Stimulated activated CD4-positive, alpha-beta T cell treated with anti-CD3 and anti-CD28 coated beads, Interleukin-4, amount 100 ng/mL, for 1 hour (primary cell): ENCODE measurements around the gene ATP11A.
"Not testable (repeated sequence)": the region's sequence is repeated elsewhere in the genome, so short reads cannot be mapped to it uniquely, and the experiment has no call there.

Experiments used
- DNase-seq: peaks from one replicate; pipeline ENCODE4 v3.0.0-alpha.2; 2020

The ATP11A gene

DNA sequence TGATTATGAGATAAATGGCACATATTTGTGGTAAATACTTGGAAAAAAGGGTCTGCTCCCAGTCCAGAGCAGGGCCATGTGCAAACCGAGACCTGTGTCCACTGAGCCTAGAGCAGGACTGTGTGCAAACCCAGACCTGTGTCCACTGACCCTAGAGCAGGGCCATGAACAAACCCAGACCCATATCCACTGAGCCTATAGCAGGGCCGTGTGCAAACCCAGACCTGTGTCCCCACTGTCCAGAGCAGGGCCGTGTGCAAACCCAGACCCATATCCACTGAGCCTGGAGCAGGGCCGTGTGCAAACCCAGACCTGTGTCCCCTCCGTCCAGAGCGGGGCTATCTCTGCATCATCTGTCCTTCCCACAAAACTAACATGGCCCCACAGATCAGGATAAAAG is 136.0 kb downstream of the ATP11A start:
- no peak for DNase-seq

DNA sequence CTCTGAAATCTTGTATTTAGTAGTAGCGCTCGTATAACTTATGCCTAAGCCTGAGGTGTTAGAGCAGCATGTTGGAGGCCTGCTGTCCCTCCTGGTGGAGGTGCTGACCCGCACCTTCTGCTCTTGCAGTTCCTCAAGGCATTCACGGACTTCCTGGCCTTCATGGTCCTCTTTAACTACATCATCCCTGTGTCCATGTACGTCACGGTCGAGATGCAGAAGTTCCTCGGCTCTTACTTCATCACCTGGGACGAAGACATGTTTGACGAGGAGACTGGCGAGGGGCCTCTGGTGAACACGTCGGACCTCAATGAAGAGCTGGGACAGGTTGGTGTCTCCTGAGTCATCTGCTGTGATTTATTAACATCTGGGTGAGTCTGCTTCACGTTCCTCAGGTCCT is 136.7 kb downstream of the ATP11A start:
- no peak for DNase-seq

DNA sequence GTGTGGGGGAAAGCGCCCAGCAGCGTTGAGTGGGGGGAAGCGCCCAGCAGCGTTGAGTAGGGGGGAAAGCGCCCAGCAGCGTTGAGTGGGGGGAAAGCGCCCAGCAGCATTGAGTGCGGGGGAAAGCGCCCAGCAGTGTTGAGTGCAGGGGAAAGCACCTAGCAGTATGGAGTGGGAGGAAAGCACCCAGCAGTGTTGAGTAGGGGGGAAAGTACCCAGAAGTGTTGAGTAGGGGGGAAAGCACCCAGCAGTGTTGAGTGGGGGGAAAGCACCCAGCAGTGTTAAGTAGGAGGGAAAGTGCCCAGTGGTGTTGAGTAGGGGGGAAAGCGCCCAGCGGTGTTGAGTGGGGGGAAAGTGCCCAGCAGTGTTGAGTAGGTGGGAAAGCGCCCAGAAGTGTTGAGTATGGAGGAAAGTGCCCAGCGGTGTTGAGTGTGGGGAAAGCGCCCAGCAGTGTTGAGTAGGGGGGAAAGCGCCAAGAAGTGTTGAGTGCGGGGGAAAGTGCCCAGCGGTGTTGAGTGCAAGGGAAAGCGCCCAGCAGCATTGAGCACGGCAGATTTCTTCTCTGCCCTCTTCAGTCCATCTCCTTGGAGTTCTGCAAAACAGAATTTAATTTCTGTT is 138.4 kb downstream of the ATP11A start:
- DNase-seq: no peak

DNA sequence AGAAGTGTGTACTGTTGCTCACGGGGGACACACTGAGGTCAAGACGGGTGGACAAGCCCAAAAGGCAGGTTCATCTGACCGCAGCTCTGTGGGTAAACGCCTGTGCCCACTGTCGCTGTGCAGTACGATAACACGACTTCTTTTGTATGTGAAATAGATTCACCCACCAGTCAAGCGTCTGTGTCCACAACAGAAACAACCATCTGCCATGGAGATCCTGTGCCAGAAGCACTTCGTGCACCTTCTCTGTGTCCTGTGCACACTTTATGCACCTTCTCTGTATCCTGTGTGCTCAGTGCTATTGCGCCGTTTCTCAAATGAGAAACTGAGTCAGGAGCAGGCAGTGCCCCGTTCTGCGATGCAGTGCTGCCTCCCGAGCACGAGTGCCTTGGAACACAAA is 138.9 kb downstream of the ATP11A start:
- DNase-seq: no peak

DNA sequence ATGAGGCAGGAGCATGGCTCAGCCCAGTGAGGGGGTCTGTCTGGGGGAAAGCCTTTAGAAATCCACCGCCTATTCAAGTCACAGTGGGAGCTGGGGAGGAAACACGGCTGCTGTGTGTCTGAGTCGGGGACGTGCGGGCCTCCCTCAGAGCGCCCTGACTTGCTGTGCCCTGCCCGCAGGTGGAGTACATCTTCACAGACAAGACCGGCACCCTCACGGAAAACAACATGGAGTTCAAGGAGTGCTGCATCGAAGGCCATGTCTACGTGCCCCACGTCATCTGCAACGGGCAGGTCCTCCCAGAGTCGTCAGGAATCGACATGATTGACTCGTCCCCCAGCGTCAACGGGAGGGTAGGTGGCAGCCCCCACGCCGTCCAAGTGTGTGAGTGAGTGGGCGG is 141.4 kb downstream of the ATP11A start:
- no peak for DNase-seq

DNA sequence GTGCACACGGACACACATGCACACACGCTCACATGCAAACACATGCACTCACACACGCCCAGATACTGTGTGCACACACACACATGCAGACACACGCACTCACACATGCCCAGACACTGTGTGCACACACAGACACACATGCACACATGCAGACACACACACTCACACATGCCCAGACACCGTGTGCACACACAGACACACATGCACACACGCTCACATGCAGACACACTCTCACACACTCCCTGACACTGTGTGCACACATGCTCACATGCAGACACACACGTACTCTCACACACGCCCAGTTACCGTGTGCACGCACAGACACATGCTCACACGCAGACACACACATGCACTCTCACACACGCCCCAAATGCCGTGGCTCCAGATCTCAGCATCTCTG is 142.0 kb downstream of the ATP11A start:
- DNase-seq: no peak

DNA sequence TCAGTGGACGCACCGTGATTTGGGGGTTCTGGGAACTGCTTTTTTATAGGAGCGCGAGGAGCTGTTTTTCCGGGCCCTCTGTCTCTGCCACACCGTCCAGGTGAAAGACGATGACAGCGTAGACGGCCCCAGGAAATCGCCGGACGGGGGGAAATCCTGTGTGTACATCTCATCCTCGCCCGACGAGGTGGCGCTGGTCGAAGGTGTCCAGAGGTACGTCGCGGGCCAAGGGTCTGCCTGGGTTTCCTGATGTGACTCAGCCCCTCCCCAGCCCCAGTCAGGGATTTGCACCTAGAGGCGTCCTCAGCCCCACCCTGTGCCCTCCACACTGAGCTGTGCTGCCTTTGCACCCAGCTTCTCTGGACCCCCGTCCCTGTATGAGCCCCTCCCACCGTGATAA is 143.0 kb downstream of the ATP11A start:
- DNase-seq: no peak

DNA sequence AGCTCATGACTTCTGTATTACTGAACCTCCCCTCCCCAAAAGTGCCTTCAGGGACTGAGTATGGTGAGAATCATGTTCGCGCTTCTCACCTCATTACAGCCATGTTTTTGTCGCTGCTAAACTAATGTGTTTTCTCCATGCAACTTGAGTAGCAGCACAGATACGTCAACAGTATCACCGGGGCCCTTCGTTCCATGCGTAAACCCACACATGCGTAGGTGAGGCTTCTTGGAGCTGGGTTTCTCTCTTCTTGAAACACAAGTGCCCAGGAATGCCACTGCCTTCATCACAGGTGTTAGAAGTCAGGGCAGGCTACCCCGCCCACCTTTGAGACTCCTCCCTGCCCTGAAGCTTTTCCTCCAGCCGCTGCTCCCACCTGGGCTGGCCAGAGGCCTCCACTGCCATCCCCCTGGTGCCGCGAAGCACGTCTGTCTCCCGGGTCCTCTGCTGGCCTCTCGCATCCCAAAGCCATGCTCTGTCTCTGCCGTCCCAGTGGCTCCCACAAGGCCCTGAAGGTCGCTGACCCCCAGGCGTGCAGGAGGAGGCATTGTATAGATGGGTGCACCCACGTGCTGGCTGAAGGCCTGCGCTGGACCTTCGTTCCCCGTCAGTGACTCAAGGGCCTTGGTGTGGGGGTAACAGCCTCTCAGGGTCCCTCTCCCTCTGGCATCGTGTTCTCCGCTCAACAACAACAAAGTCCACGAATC is 143.9 kb downstream of the ATP11A start:
- no peak for DNase-seq

DNA sequence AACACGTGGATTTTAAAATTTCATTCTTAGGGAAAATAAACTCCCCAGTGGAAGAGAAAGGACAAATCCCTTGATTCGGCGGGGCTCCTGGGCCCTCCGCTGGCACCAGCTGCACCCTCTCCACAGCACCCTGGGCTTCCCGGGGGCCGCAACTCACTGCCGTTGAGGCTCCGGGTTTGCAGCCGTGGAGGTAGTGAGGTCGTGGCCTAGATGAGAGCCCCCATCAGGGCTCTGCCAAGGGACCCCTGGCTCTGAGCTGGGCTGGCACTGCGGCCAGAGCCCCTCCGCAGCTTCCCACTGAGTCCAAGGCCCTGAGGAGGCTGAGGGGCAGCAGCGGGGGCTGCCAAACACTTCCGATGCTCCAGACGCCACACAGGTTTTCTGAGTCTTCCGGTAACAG is 145.5 kb downstream of the ATP11A start:
- no peak for DNase-seq

DNA sequence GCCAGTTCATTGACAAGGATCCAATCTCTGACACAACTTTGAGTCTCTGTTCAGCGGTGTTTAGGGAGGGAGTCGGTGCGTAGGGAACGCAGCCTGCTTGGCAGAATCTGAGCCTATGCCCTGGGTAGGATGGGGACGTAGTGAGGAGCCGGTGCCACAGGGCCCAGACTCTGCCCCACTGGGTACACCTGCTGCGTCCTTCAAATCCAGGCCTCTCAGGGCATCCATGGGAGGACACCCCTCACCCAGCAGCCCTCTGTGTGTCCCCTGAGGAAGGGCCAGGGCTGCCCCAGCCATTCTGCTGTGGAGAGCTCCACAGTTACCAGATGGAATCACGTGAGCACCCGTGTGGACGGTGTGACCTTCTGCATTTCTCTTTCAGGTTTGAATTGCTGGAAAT is 146.0 kb downstream of the ATP11A start:
- DNase-seq: no peak

DNA sequence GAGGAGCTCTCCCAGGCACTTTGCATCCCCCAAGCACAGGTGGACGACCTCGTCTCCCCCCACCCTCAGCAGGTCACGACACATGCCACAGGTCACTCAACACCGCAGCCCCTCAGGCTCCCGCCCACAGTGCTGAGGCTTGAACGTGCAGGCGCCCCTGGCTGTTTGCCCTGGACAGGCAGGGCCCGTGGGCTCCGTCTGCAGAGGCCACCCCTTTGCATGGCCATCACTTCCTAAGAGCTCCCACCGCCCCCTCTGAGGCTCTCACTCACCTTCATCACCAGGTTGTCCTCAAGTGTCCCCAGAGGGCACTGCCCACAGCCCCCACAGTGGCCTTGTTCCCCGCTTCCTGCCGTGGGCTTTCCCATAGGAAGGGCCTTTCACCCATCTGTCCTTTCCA is 147.1 kb downstream of the ATP11A start:
- DNase-seq: no peak

DNA sequence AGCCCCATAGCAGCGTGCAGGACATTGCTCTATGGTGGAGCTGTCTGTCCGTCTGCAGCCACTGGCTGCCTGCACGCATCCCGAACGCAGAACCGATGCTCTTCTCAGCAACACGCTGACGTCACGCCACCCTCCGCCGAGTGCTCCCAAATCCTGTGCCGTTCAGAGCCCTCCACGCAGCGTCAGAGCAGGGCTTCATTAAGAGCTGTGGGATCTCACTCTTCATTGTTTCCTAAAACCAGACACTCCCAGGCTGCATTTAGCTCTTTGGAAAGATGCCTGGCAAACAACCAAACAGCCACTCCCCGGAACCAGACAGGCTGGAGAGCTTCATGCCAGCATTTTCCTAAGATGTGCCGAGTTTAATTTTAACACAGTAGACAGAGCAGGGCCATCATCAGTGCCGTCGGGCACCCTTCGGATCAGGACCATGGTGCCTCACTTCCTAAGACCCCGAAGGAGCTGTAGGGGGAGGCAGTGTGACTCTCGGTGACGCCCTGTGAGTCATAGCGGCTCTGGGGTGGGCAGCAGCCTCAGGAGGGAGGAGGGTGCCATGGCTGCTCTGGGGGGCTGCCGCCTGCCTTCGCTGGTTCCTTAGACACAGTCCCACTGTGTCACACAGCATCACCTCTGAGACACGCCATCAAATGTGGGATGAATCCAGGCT is 147.7 kb downstream of the ATP11A start:
- no peak for DNase-seq

DNA sequence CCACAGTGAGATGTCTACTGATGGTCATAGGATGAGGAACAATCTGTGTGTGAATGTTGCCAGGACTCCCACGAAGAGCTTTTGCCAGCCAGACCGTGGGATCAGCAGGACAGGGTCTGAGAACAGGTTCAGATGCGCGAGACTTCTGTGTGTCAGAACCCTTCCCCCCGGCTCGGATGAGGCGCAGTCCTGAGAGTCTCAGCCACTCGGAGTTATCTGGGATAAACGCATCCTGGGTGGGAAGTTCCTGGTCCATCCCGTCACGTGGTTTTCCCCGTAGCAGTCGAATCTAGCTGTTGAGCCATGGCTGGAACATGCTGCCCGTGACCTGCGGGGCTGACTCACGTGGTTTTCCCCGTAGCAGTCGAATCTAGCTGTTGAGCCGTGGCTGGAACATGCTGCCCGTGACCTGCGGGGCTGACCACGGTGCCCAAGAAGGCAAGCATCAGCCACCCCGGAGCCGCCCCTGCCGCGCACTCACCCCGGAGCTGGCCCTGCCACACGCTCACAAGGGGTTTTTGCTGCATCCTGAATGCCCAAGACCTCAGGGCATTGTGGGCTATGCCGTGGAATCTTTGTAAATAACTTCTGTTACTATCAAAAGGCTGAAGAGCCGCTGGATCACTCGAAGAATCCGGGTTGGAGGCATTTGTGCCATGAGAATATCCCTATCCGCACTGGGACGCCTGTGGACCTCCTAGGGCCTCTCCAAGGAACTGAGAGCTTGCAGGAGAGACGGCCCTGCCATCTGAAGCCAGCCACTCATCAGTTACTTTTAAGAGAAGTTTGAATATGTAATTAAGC is 148.4 kb downstream of the ATP11A start:
- no peak for DNase-seq

DNA sequence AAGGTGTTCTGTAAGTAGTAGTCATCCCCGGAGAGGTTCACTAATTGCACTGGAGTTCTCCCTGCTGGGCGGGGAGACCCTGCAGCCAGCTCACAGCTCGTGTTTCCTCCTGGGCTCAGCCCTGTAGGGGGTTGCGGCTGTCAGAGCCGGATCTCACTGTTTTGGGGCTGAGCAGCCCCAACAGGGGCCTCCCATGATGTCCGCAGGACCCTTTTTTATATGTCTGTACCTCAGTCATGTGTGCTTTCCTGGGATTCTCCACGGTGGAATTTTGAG is 148.9 kb downstream of the ATP11A start:
- no peak for DNase-seq

DNA sequence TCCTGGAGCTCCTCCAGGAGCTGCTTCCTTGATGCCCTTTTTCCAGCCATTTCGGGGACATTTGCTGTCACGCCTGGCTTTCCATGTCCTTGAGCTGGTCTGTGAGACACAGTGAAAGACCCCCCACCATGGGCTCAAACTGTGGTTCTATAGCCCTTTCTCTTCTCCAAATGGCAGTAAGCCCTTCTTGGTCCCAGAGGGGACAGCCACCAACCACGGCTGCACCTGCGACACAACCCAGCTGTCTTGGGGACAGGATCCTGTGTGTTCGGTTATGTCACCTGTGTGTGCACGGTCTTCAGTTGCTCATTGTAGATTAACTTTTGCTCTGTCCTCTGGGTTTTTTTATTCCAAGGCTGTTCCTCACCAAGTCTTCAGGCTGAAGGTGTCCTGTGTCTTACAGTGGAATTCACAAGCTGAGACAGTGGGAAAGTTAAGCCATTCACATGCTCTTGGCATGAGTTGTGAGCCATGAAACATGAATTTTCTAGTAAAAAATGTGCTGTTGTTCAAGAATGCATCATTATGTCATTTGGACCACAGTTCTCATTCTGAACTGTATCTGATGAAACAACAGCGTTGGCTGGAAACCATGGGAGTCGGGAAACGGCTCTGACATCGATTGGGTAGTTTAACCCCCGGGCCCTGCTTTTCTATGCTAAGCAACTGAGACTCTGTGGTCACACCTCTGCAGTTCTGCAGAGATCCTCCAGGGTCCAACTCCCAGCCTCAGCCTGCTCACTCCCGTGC is 149.7 kb downstream of the ATP11A start:
- no peak for DNase-seq

DNA sequence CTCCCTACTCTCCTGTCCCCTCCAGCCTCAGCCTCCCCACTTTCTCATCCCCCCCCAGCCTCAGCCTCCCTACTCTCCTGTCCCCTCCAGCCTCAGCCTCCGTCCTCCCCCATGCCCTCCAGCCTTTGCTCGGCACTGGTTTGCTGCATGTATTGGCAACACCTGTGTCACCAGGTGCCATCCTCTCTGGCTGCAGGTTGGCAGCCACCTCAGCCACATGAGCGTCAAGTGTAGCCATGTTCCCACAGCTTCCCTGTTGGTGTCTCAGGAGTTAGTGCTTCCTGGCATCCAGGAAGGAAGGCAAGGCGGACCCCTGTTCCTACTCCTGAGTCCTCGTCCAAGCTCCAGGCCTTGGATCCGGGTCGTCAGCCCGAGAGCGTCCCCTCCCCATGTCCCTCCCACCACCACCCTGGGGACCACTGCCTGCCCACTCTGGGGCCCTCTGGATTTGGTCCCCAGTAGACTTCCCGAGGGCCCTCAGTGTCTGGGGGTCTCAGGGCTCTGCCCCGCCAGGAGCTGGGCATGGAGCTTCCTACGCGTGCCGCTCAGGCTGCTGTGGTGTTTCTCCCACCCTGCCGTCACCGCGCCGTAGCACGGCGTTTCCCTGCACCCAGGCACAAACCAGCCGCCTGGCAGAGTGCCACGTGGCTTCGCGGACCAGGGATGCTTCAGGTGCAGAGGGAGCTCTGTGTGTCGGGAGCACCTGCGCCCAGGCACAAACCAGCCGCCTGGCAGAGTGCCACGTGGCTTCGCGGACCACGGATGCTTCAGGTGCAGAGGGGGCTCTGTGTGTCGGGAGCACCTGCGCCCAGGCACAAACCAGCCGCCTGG is 150.8 kb downstream of the ATP11A start:
- no peak for DNase-seq

DNA sequence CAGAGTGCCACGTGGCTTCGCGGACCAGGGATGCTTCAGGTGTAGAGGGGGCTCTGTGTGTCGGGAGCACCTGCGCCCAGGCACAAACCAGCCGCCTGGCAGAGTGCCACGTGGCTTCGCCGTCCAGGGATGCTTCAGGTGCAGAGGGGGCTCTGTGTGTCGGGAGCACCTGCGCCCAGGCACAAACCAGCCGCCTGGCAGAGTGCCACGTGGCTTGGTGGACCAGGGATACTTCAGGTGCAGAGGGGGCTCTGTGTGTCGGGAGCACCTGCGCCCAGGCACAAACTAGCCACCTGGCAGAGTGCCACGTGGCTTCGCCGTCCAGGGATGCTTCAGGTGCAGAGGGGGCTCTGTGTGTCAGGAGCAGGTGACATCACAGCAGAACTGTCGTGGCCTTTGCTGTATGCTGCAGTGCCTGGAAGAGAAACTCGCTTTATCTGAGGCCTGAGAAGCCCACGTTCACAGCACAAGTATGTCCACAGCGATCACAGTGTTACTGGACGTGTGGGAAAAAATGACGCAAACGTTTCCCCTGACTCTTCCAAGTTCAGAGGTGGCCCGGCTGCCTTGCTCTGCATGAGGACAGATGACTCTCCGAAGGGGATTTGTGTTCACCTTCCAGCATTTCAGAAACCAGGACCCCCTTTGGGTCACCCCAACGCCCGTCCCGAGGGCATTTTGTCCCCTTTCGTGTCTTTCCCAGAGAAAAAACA is 151.6 kb downstream of the ATP11A start:
- DNase-seq: not testable (repeated sequence)

DNA sequence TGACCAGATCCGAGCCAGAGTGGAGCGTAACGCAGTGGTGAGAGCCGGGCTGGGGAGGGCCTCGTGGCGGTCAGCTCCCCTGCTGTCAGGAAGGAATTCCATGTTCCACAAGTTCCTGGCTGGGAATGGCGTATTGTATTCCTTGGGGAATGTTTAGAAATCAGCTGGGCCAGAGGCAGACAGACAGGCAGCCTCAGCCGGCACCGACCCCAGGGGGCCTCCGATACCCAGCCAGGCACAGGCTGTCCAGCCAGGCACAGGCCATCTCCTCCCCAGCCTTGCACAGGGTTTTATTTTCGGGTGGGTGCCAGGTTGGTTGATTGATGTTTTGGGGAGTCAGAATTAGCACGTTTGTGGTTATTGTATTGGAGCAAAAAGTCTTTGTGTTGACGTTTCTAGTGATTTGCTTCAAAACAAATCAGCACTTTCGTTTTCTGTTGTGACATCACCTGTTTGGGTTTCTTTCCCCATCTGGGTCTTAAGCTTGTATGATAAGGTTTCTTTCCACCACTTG is 152.6 kb downstream of the ATP11A start:
- no peak for DNase-seq

DNA sequence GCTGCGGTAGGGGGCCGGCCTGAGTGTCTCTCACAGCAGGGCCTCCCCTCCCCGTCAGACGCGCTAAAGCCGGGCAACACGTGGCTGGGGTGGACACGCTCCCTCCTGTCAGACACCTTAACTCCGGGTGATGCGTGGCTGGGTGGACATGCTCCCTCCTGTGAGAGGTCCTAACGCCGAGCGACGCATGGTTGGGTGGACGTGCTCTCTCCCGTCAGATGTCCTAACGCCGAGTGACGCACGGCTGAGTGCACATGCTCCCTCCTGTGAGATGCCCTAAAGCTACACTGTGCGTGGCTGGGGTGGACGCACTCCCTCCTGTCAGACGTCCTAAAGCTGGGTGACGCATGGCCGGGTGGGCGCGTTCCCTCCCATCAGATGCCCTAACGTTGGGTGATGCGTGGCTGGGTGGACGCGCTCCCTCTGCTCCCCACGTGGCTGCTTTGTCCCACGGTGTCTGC is 153.1 kb downstream of the ATP11A start:
- no peak for DNase-seq

DNA sequence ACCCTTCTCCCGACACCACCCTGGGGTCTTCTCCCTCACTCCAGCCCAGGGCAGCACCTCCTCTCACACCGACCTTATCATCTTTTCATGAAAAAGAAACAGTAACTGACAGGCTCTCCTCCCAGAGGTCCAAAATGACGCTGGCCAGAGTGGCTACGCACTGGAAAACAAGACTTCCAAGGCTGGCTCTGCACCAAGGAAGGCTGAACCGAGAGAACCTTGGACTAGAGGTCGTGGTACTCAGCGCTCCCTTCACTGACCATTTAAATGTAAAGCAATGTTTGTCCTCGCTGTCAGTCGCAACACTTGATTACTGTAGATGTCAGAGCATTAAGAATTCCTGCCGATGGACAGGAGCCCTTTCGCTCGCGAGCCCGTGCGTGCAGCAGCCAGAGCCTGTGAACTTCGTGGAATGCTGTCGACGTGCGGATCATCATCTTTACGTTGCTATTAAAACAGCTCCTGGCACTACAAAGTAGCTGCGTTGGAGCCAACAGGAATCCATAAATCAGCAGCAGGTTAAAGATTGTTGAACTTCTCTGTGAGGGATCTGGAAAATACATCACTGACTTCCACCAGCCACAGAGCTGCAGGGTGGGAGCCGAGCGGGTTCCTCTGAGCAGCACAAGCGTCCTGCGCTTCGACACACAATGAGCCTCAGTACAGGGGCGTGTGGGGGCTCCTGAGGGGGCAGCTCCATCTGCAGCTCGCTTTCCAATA is 153.7 kb downstream of the ATP11A start:
- no peak for DNase-seq
